HepG2 (cell line): ENCODE measurements around the gene CLEC10A. TPM values are rescaled to one million over a fixed set of nuclear protein-coding genes. Genes with fewer than 3 reads are reported as not detected.

ENCODE experiments used
- ARNT ChIP-seq: fragments of 450-650 bp; IDR thresholded peaks from 2 replicates; pipeline ENCODE4 v1.6.1; 2017
- CBFB ChIP-seq: sonication (generic); formaldehyde crosslinking; IDR thresholded peaks from 2 replicates; pipeline ENCODE4 v1.4.0; 2020; ENCODE audit warnings: missing genetic modification reagents
- CENPX ChIP-seq: sonication (generic); formaldehyde crosslinking; IDR thresholded peaks from 2 replicates; pipeline ENCODE4 v1.9.0; 2021; ENCODE audit warnings: mild to moderate bottlenecking, missing genetic modification reagents, moderate library complexity
- HDAC6 ChIP-seq: fragments of 200-600 bp; sonication (generic); IDR thresholded peaks from 2 replicates; pipeline ENCODE4 v1.7.0; 2017; ENCODE audit warnings: mild to moderate bottlenecking, antibody characterized with exemption, low read length, low read depth
- HOXA9 ChIP-seq: sonication (generic); formaldehyde crosslinking; IDR thresholded peaks from 2 replicates; pipeline ENCODE4 v1.8.1; 2022; ENCODE audit warnings: missing genetic modification reagents, mild to moderate bottlenecking, moderate library complexity, borderline replicate concordance
- HOXD1 ChIP-seq: sonication (generic); formaldehyde crosslinking; IDR thresholded peaks from 2 replicates; pipeline ENCODE4 v1.5.0; 2020; ENCODE audit warnings: missing genetic modification reagents
- MEIS2 ChIP-seq: sonication (generic); formaldehyde crosslinking; IDR thresholded peaks from 2 replicates; pipeline ENCODE4 v1.9.0; 2021; ENCODE audit warnings: mild to moderate bottlenecking, missing genetic modification reagents
- MTA3 ChIP-seq: sonication (generic); formaldehyde crosslinking; IDR thresholded peaks from 2 replicates; pipeline ENCODE4 v1.4.0; 2020; ENCODE audit warnings: missing genetic modification reagents
- NR2F1 ChIP-seq, 2 experiments: fragments of 450-650 bp in 1 of 2; formaldehyde crosslinking in 1 of 2; IDR thresholded peaks; 2 replicates each; pipeline versions ENCODE4 v1.5.0 to v1.6.1; 2016 to 2020; ENCODE audit warnings: mild to moderate bottlenecking in 1 of 2, missing compliant biosample characterization in 1 of 2, missing genetic modification reagents in 1 of 2, moderate library complexity in 1 of 2
- PATZ1 ChIP-seq: sonication (generic); formaldehyde crosslinking; IDR thresholded peaks from 2 replicates; pipeline ENCODE4 v1.4.0; 2020; ENCODE audit warnings: missing genetic modification reagents
- PHF5A ChIP-seq: IDR thresholded peaks from one replicate; pipeline ENCODE4 v1.6.1; 2018; ENCODE audit warnings: low read depth, missing genetic modification reagents; ENCODE audit not compliant: unreplicated experiment
- POLR2A ChIP-seq, 2 experiments: IDR thresholded peaks; 2 replicates each; pipeline ENCODE4 v1.6.1; 2011; ENCODE audit warnings: low read depth in 2 of 2, low read length in 2 of 2, mild to moderate bottlenecking in 1 of 2, moderate library complexity in 1 of 2; ENCODE audit not compliant: insufficient read depth in 1 of 2
- RXRA ChIP-seq: sonication (generic); formaldehyde crosslinking; IDR thresholded peaks from 2 replicates; pipeline ENCODE4 v1.5.1; 2020; ENCODE audit warnings: missing genetic modification reagents
- TRIM22 ChIP-seq: fragments of 450-650 bp; IDR thresholded peaks from 2 replicates; pipeline ENCODE4 v1.6.1; 2017
- ZFP90 ChIP-seq: sonication (generic); formaldehyde crosslinking; IDR thresholded peaks from 2 replicates; pipeline ENCODE4 v1.8.0; 2022; ENCODE audit warnings: missing genetic modification reagents, mild to moderate bottlenecking, inconsistent platforms, borderline replicate concordance
- ZNF556 ChIP-seq: sonication (generic); formaldehyde crosslinking; IDR thresholded peaks from 2 replicates; pipeline ENCODE4 v1.4.0; 2020; ENCODE audit warnings: mild to moderate bottlenecking, missing genetic modification reagents, borderline replicate concordance
- ZNF646 ChIP-seq: sonication (generic); formaldehyde crosslinking; IDR thresholded peaks from 2 replicates; pipeline ENCODE4 v1.9.0; 2021; ENCODE audit warnings: mild to moderate bottlenecking, missing genetic modification reagents
- polyA plus RNA-seq, 8 experiments: library from polyadenylated mRNA; depleted of rRNA in 3 of 8; stranded (reverse) in 7 of 8; unstranded in 1 of 8; fragments of >200 nt; fragmentation: Illumina TruSeq in 4 of 8; extraction: Trizol in 4 of 8; gene quantifications; 2 replicates each; pipeline versions ENCODE4 v1.2.1 to v1.2.3, GENCODE V29; 2011 to 2016; ENCODE audit warnings: low read depth in 4 of 8, missing spikeins in 1 of 8, mixed read lengths in 1 of 8; ENCODE audit not compliant: insufficient read depth in 1 of 8
- total RNA-seq, 5 experiments: library from RNA; depleted of rRNA; stranded (reverse); fragments of >200 nt; fragmentation: Illumina TruSeq; extraction: Trizol; gene quantifications; 2 replicates each; pipeline ENCODE4 v1.2.3, GENCODE V29; 2016; ENCODE audit warnings: low read depth in 1 of 5

The CLEC10A gene
- total and polyA plus RNA-seq, 2 of the 13 experiments (the other 11 are each of a cell fraction or from before 2014, with no cell fraction given): 0.33 TPM; not detected in 1

GRCh38 chr17:7113273-7114071, 33.4 kb upstream of the CLEC10A start (continued):
- peak; percentile 100 for TF ChIP-seq ZNF646
- TF ChIP-seq ARNT: peak; percentile 95; the same call in 1 of the 2 replicates
- TF ChIP-seq ZFP90 (CRISPR knock-in tag): no peak
- no peak for TF ChIP-seq CENPX
- TF ChIP-seq PATZ1 (CRISPR knock-in tag): no peak
- no peak for TF ChIP-seq RXRA
- TF ChIP-seq CBFB (CRISPR knock-in tag): no peak
- TF ChIP-seq TRIM22: peak; percentile 76; the same call in 1 of the 2 replicates
- peak; percentile 89; the same call in 1 of the 2 replicates for TF ChIP-seq HOXA9 (CRISPR knock-in tag)
- peak in 1 of 2 experiments; percentile 33; a peak in 1 of 4 replicates for TF ChIP-seq POLR2A (IDR thresholded peaks at IDR 0.05; ENCODE audit: insufficient read depth in 1 of 2, low read depth in 2 of 2, low read length in 2 of 2)
- TF ChIP-seq NR2F1 (CRISPR knock-in tag; IDR thresholded peaks at IDR 0.05): no peak
- peak; percentile 93 for TF ChIP-seq HDAC6
- no peak for TF ChIP-seq HOXD1 (CRISPR knock-in tag)
- no peak for TF ChIP-seq PHF5A
- no peak for TF ChIP-seq MTA3 (CRISPR knock-in tag)
- TF ChIP-seq MEIS2 (CRISPR knock-in tag): no peak
- 0 out of 2 replicates have a peak, but pooled peaks have one; percentile 31 for TF ChIP-seq ZNF556 (CRISPR knock-in tag)
